Fibroblast of lung (primary cell): ENCODE data around the gene C1QB.
"Not testable (repeated sequence)": the region's sequence is repeated elsewhere in the genome, so short reads cannot be mapped to it uniquely, and the experiment has no call there.

Experiments used
- CTCF ChIP-seq, 2 donors: IDR thresholded peaks in 1 of 2; conservative IDR thresholded peaks in 1 of 2; 1 replicate in 1 of 2; 2 replicates in 1 of 2; pipeline ENCODE4 v1.5.1; 2011 to 2012; ENCODE audit warnings: low read length in 2 of 2, control low read depth in 1 of 2, inconsistent platforms in 1 of 2, low read depth in 1 of 2, mild to moderate bottlenecking in 1 of 2
- EZH2 ChIP-seq: IDR thresholded peaks from 2 replicates; pipeline ENCODE4 v1.5.1; 2012; ENCODE audit warnings: low read length, control low read depth, mild to moderate bottlenecking; ENCODE audit errors: missing control alignments

GRCh38 chr1:22706100-22706499, 53.1 kb downstream of the C1QB start:
- TF ChIP-seq CTCF (conservative IDR thresholded peaks at IDR 0.05 in 1 of 2, IDR thresholded peaks at IDR 0.05 in 1 of 2; ENCODE audit: low read depth in 1 of 2, low read length in 2 of 2); EZH2: not testable (repeated sequence)
